Measurements from ENCODE around the gene ANKRD53. TPM values are rescaled to one million over a fixed set of nuclear protein-coding genes. Genes with fewer than 3 reads are reported as not detected.
A peak's percentile ranks its signal among the peaks of the same experiment; 100 is the strongest.

The ANKRD53 gene
- 0.48 and 0.97 TPM in 2 replicates for total RNA-seq
- 3.4 and 4.7 TPM in 2 replicates for polyA plus RNA-seq

DNA sequence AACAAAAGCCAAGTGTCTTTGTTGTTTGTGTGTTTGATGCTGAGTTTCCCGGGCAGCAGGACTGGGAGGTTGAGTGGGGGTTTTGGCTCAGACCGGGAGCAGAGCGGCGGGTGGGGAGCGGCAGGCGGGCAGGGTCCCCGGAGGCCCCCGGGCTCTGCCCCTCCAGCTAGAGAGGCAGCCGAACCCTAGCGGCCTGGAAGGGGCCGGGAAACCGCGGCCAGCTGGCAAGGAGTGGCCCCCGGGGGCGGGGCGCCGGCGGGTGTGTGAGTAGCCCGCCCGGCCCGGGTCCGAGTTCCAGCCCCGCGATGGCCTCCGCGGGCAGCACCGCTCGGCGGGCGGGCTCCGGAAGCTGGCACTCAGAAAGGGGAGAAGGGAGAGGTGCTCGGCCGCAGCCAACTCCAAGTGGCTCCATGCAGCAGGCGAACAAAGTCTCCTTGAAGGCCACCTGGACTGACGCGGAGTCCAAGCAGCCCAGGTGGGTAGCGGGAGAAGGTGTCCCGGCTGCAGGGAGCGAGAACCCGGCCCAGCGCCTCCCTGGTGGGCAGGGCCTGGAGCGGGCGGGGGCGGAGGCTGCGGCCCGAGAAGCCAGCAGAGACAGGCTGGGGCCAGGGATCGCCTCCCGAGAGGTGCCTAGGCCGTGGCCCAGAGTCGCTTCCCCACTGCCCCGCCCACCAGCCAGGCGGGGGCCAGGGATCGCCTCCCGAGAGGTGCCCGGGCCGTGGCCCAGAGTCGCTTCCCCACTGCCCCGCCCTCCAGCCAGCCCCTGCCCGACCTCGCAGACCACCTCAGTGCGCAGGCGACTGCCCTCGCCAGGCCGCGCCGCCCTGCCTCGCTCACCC lies at the start of gene ANKRD53:
ANKRD53 (plus strand) TSS at position 290 of the 839 bp plus-strand sequence; CDS start at position 306, 16 bp downstream.
- H3K9me2 ChIP-seq (replicated peaks; ENCODE audit: insufficient read depth) = no peaks in the 10 kb centered on the region
- TF ChIP-seq EZH2 (IDR thresholded peaks at IDR 0.05; ENCODE audit: borderline replicate concordance) (no peak), EZH2phosphoT487 (IDR thresholded peaks at IDR 0.05; ENCODE audit: low read depth, severe bottlenecking, unreplicated experiment) (no peak), CTCF (IDR thresholded peaks at IDR 0.05; ENCODE audit: poor library complexity) (no peak)
- H3K4me3 ChIP-seq = peak within 1 kb of the TSS; percentile 60
- H3K4me2 ChIP-seq = peak within 1 kb of the TSS; percentile 97
- H3K9me3 ChIP-seq (ENCODE audit: low read depth) = no peaks in the 10 kb centered on the region
- H3K36me3 ChIP-seq (replicated peaks; ENCODE audit: insufficient read depth, low read depth) = no peaks in the 10 kb centered on the region
- H3K79me2 ChIP-seq = no peaks in the 10 kb centered on the region
- WGBS (ENCODE audit: low lambda C conversion rate, missing lambda C conversion rate) = 3% methylated on average over 18 of the region's 67 CpGs
- no peaks in the 10 kb centered on the region for H3K27me3 ChIP-seq
- DNase-seq (ENCODE audit: low spot score) = peak; percentile 81
- no peaks in the 10 kb centered on the region for H4K20me1 ChIP-seq (ENCODE audit: insufficient read depth, poor library complexity, severe bottlenecking)
- peak within 1 kb of the TSS; percentile 98 for H2AFZ ChIP-seq
- peak within 1 kb of the TSS; percentile 91 for H3K27ac ChIP-seq
- peaks cover 17% of the 10 kb centered on the region for H3K4me1 ChIP-seq (ENCODE audit: insufficient read depth)

GRCh38 chr2:70930371-70931329 lies 47.8 kb upstream of the ANKRD53 start:
- H3K79me2 ChIP-seq = no peaks in the 10 kb centered on the region
- no peak overlapping the region for H3K4me2 ChIP-seq
- H3K4me3 ChIP-seq = no peak overlapping the region
- H3K27ac ChIP-seq = no peak overlapping the region
- H3K9me2 ChIP-seq (replicated peaks; ENCODE audit: insufficient read depth) = no peaks in the 10 kb centered on the region
- H3K27me3 ChIP-seq = no peaks in the 10 kb centered on the region
- no peaks in the 10 kb centered on the region for H3K9me3 ChIP-seq (ENCODE audit: low read depth)
- no peaks in the 10 kb centered on the region for H3K4me1 ChIP-seq (ENCODE audit: insufficient read depth)
- H2AFZ ChIP-seq = no peak overlapping the region
- DNase-seq (ENCODE audit: low spot score) = peak; percentile 1
- TF ChIP-seq EZH2 (IDR thresholded peaks at IDR 0.05; ENCODE audit: borderline replicate concordance) = no peak
- no peak for TF ChIP-seq EZH2phosphoT487 (IDR thresholded peaks at IDR 0.05; ENCODE audit: low read depth, severe bottlenecking, unreplicated experiment)
- no peak for TF ChIP-seq CTCF (IDR thresholded peaks at IDR 0.05; ENCODE audit: poor library complexity)
- no peaks in the 10 kb centered on the region for H4K20me1 ChIP-seq (ENCODE audit: insufficient read depth, poor library complexity, severe bottlenecking)
- 84% methylated on average over 4 of the region's 4 CpGs for WGBS (ENCODE audit: low lambda C conversion rate, missing lambda C conversion rate)
- no peaks in the 10 kb centered on the region for H3K36me3 ChIP-seq (replicated peaks; ENCODE audit: insufficient read depth, low read depth)

GRCh38 chr2:70931376-70932000 lies 46.9 kb upstream of the ANKRD53 start:
- H3K79me2 ChIP-seq = no peaks in the 10 kb centered on the region
- H3K4me2 ChIP-seq = no peak overlapping the region
- TF ChIP-seq CTCF (IDR thresholded peaks at IDR 0.05; ENCODE audit: poor library complexity) = no peak
- no peak for TF ChIP-seq EZH2 (IDR thresholded peaks at IDR 0.05; ENCODE audit: borderline replicate concordance)
- TF ChIP-seq EZH2phosphoT487 (IDR thresholded peaks at IDR 0.05; ENCODE audit: low read depth, severe bottlenecking, unreplicated experiment) = no peak
- no peaks in the 10 kb centered on the region for H3K27me3 ChIP-seq
- no peaks in the 10 kb centered on the region for H3K9me2 ChIP-seq (replicated peaks; ENCODE audit: insufficient read depth)
- no peak for DNase-seq (ENCODE audit: low spot score)
- H3K4me3 ChIP-seq = no peak overlapping the region
- H3K9me3 ChIP-seq (ENCODE audit: low read depth) = no peaks in the 10 kb centered on the region
- 73% methylated on average over 9 of the region's 9 CpGs for WGBS (ENCODE audit: low lambda C conversion rate, missing lambda C conversion rate)
- no peaks in the 10 kb centered on the region for H4K20me1 ChIP-seq (ENCODE audit: insufficient read depth, poor library complexity, severe bottlenecking)
- H3K4me1 ChIP-seq (ENCODE audit: insufficient read depth) = no peaks in the 10 kb centered on the region
- H3K27ac ChIP-seq = no peak overlapping the region
- no peaks in the 10 kb centered on the region for H3K36me3 ChIP-seq (replicated peaks; ENCODE audit: insufficient read depth, low read depth)
- no peak overlapping the region for H2AFZ ChIP-seq
